Measurements from ENCODE around the gene LUC7L3. TPM values are rescaled to one million over a fixed set of nuclear protein-coding genes. Genes with fewer than 3 reads are reported as not detected.
A peak's percentile ranks its signal among the peaks of the same experiment; 100 is the strongest.

The LUC7L3 gene
- total and polyA plus RNA-seq, 2 of the 13 experiments (the other 11 are each of a cell fraction or from before 2014, with no cell fraction given), result 108 to 120 TPM

- TF ChIP-seq TBX2 (CRISPR knock-in tag; IDR thresholded peaks at IDR 0.05; ENCODE audit: borderline replicate concordance) (peak; percentile 77; the same call in 1 of the 2 replicates), NFE2L2 (IDR thresholded peaks at IDR 0.05; ENCODE audit: low read length) (no peak), ZSCAN31 (CRISPR knock-in tag; IDR thresholded peaks at IDR 0.05; ENCODE audit: low read depth) (peak; percentile 79), ZNF652 (CRISPR knock-in tag; IDR thresholded peaks at IDR 0.05; ENCODE audit: borderline replicate concordance, low read depth) (peak; percentile 55; the same call in 1 of the 2 replicates), ZNF318 (CRISPR knock-in tag; IDR thresholded peaks at IDR 0.05) (no peak), ZNF235 (CRISPR knock-in tag; IDR thresholded peaks at IDR 0.05; ENCODE audit: borderline replicate concordance) (0 out of 2 replicates have a peak, but pooled peaks have one; percentile 38), JUND (CRISPR knock-in tag; IDR thresholded peaks at IDR 0.05) (peak; percentile 42; the same call in 1 of the 2 replicates), IKZF5 (CRISPR knock-in tag; IDR thresholded peaks at IDR 0.05) (peak; percentile 95), ZNF747 (CRISPR knock-in tag; IDR thresholded peaks at IDR 0.05; ENCODE audit: borderline replicate concordance) (peak; percentile 54), MAFG (CRISPR knock-in tag; IDR thresholded peaks at IDR 0.05) (no peak), ZNF615 (CRISPR knock-in tag; IDR thresholded peaks at IDR 0.05; ENCODE audit: borderline replicate concordance) (no peak), GMEB2 (CRISPR knock-in tag; IDR thresholded peaks at IDR 0.05; ENCODE audit: low read depth) (no peak), MIER3 (CRISPR knock-in tag; IDR thresholded peaks at IDR 0.05; ENCODE audit: borderline replicate concordance) (peak; percentile 48; the same call in 1 of the 2 replicates), PAX8 (CRISPR knock-in tag; IDR thresholded peaks at IDR 0.05; ENCODE audit: borderline replicate concordance) (peak; percentile 87; the same call in 1 of the 2 replicates), ISL2 (CRISPR knock-in tag; IDR thresholded peaks at IDR 0.05) (peak; percentile 76), KDM5A (IDR thresholded peaks at IDR 0.05; ENCODE audit: borderline replicate concordance, low read length) (peak; percentile 89), DBP (CRISPR knock-in tag; IDR thresholded peaks at IDR 0.05; ENCODE audit: not compliant biosample characterization) (peak; percentile 83)
Measured at GRCh38 chr17:50707289-50708049, 11.9 kb upstream of the LUC7L3 start, which contains the start of gene ANKRD40 (continued).
